Gastrocnemius medialis (tissue), 4 donors: ENCODE measurements around the gene PRL. TPM values are rescaled to one million over a fixed set of nuclear protein-coding genes. Genes with fewer than 3 reads are reported as not detected.

Source experiments
- ATAC-seq, 2 donors: fragments of 150-250 bp; one replicate each; pipeline ENCODE4 v1.9.1; 2016
- DNase-seq, 2 donors: peaks; one replicate each; pipeline ENCODE4 v3.0.0-alpha.2; 2019
- H3K27ac ChIP-seq, 4 donors: fragments of 200-600 bp; sonication (generic); 1 replicate in 1 of 4; 2 replicates in 3 of 4; pipeline ENCODE4 v1.5.1; 2016 to 2018; ENCODE audit warnings: mild to moderate bottlenecking in 2 of 4, moderate library complexity in 1 of 4
- H3K27me3 ChIP-seq, 3 donors: fragments of 200-600 bp; sonication (generic) in 2 of 3; 1 replicate in 1 of 3; 2 replicates in 2 of 3; pipeline versions ENCODE4 v1.5.1 to v1.6.0; 2016 to 2019; ENCODE audit warnings: mild to moderate bottlenecking in 1 of 3, moderate library complexity in 1 of 3
- H3K36me3 ChIP-seq, 2 donors: fragments of 200-600 bp; sonication (generic) in 1 of 2; one replicate each; pipeline ENCODE4 v1.5.1; 2017 to 2018
- H3K4me1 ChIP-seq, 2 donors: fragments of 200-600 bp; sonication (generic) in 1 of 2; one replicate each; pipeline ENCODE4 v1.5.1; 2016 to 2017; ENCODE audit warnings: mild to moderate bottlenecking in 2 of 2
- H3K4me3 ChIP-seq, 4 donors: fragments of 200-600 bp; sonication (generic) in 3 of 4; 1 replicate in 1 of 4; 2 replicates in 3 of 4; pipeline ENCODE4 v1.5.1; 2016 to 2019; ENCODE audit warnings: mild to moderate bottlenecking in 2 of 4
- H3K9me3 ChIP-seq, 3 donors: fragments of 200-600 bp; sonication (generic) in 2 of 3; 1 replicate in 1 of 3; 2 replicates in 2 of 3; pipeline ENCODE4 v1.5.1; 2016 to 2019
- POLR2A ChIP-seq, 2 donors: fragments of 450-650 bp; IDR thresholded peaks; one replicate each; pipeline ENCODE4 v1.6.1; 2017; ENCODE audit warnings: antibody characterized with exemption in 2 of 2, mild to moderate bottlenecking in 2 of 2, moderate library complexity in 2 of 2
- in situ Hi-C, 4 donors: fragments of 200-750 bp; cut with MboI; loops; one replicate each; pipeline versions ENCODE4 v1.15.0 to v1.8.0; 2017; ENCODE audit warnings: low sequenced_read_pairs in 4 of 4
- intact Hi-C: fragments of 100-400 bp; cut with DNase I; formaldehyde crosslinking; loops from one replicate; pipeline ENCODE4 v1.15.1; 2023; ENCODE audit warnings: low total_unique reads
- total RNA-seq, 4 donors: library from RNA; depleted of rRNA; stranded (reverse); fragments of >200 nt; gene quantifications; one replicate each; pipeline versions ENCODE4 v1.1.0 to v1.2.3, GENCODE V29; 2016
- TF ChIP-seq, protein P1 (sequence below), 5 experiments: fragments of 450-650 bp in 3 of 5; fragments of 200-600 bp in 2 of 5; sonication (generic) in 2 of 5; IDR thresholded peaks in 4 of 5; conservative IDR thresholded peaks in 1 of 5; 1 replicate in 4 of 5; 2 replicates in 1 of 5; pipeline ENCODE4 v1.5.1; 2016 to 2019; ENCODE audit warnings: antibody characterized with exemption in 5 of 5, mild to moderate bottlenecking in 3 of 5, moderate library complexity in 3 of 5

The PRL gene
- total RNA-seq, 4 donors from 2014 or later, result not detected

DNA sequence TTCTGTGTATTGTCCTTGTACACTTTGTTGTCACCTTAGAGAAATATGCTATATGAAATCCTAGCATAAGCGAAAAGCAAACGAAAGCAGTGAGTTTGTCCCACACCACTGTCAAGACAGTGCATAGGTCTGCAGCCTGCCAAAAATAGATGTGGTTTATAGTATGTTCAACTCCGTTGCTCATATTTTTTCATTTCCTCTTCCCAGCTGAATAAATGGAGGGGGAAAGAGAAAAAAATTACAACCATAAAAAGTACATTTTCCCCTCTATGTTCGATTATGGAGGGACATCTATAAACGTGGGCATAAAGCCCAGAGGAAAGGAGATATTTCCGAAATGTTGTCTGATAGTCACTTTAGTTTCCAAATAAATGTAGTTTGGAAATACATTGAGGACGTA is 25.8 kb downstream of the PRL start:
- Histone ChIP-seq H3K27ac (no peak overlapping the region), H3K36me3 (no peaks in the 10 kb centered on the region), H3K9me3 (no peaks in the 10 kb centered on the region), H3K4me1 (no peaks in the 10 kb centered on the region), H3K27me3 (no peaks in the 10 kb centered on the region), H3K4me3 (no peak overlapping the region)
- TF ChIP-seq, protein P1, sequence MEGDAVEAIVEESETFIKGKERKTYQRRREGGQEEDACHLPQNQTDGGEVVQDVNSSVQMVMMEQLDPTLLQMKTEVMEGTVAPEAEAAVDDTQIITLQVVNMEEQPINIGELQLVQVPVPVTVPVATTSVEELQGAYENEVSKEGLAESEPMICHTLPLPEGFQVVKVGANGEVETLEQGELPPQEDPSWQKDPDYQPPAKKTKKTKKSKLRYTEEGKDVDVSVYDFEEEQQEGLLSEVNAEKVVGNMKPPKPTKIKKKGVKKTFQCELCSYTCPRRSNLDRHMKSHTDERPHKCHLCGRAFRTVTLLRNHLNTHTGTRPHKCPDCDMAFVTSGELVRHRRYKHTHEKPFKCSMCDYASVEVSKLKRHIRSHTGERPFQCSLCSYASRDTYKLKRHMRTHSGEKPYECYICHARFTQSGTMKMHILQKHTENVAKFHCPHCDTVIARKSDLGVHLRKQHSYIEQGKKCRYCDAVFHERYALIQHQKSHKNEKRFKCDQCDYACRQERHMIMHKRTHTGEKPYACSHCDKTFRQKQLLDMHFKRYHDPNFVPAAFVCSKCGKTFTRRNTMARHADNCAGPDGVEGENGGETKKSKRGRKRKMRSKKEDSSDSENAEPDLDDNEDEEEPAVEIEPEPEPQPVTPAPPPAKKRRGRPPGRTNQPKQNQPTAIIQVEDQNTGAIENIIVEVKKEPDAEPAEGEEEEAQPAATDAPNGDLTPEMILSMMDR (IDR thresholded peaks at IDR 0.05 in 4 of 5, conservative IDR thresholded peaks at IDR 0.05 in 1 of 5), result no peak
- no peak for TF ChIP-seq POLR2A (IDR thresholded peaks at IDR 0.05)
- no peak for ATAC-seq
- in situ Hi-C loops, result no loop called here
- DNase-seq, result no peak
- intact Hi-C loops, result no loop called here

DNA sequence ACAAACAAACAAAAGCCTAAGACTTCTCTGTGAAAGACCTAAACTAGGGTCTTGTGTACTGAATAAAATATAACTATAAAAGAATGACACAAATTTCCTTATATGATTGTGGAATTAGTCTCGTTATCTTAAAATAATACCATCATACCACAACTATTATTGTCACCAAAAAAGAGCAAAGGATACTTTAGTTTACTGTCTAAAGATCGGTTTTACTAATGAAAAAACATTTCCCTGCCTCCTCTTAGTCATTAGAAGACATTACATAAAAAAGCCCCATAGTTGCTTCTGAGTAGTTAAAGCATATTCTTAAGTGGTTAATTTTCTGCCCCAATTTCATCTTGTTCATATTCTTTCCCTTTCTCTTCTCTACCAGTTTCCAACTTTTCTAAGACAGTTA is 33.1 kb downstream of the PRL start:
- H3K27ac ChIP-seq, result no peak overlapping the region
- no peaks in the 10 kb centered on the region for H3K36me3 ChIP-seq
- no peaks in the 10 kb centered on the region for H3K27me3 ChIP-seq
- no peak for ATAC-seq
- TF ChIP-seq POLR2A (IDR thresholded peaks at IDR 0.05), result no peak
- TF ChIP-seq, protein P1 (IDR thresholded peaks at IDR 0.05 in 4 of 5, conservative IDR thresholded peaks at IDR 0.05 in 1 of 5), result no peak
- intact Hi-C loops (no loop called here), in situ Hi-C loops (no loop called here)
- no peaks in the 10 kb centered on the region for H3K4me1 ChIP-seq
- no peak overlapping the region for H3K4me3 ChIP-seq
- DNase-seq, result no peak
- H3K9me3 ChIP-seq, result no peaks in the 10 kb centered on the region

DNA sequence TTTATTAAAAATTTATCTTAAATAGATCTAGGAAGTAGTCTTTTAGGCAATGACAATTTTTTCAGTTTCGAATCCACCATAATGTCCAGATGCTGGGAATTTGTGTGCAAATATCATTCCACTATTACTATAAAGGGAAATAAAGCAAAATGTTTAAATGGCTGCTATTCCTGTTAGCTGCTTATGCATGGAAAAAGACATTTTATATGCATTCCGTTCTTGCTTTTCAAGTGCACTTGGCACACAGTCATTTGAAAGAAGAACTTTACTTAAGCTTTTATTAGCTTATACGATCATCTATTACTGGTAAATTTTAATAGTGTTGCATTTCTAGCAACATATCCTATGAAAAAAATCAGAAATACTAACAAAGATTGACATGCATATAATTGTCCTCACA is 42.0 kb downstream of the PRL start:
- H3K9me3 ChIP-seq, result no peaks in the 10 kb centered on the region
- intact Hi-C loops (no loop called here), in situ Hi-C loops (no loop called here)
- H3K27me3 ChIP-seq, result no peaks in the 10 kb centered on the region
- ATAC-seq (no peak), DNase-seq (no peak)
- TF ChIP-seq, protein P1 (IDR thresholded peaks at IDR 0.05 in 4 of 5, conservative IDR thresholded peaks at IDR 0.05 in 1 of 5), result no peak
- TF ChIP-seq POLR2A (IDR thresholded peaks at IDR 0.05), result no peak
- H3K36me3 ChIP-seq, result no peaks in the 10 kb centered on the region
- H3K27ac ChIP-seq, result no peak overlapping the region
- no peaks in the 10 kb centered on the region for H3K4me1 ChIP-seq
- no peak overlapping the region for H3K4me3 ChIP-seq

DNA sequence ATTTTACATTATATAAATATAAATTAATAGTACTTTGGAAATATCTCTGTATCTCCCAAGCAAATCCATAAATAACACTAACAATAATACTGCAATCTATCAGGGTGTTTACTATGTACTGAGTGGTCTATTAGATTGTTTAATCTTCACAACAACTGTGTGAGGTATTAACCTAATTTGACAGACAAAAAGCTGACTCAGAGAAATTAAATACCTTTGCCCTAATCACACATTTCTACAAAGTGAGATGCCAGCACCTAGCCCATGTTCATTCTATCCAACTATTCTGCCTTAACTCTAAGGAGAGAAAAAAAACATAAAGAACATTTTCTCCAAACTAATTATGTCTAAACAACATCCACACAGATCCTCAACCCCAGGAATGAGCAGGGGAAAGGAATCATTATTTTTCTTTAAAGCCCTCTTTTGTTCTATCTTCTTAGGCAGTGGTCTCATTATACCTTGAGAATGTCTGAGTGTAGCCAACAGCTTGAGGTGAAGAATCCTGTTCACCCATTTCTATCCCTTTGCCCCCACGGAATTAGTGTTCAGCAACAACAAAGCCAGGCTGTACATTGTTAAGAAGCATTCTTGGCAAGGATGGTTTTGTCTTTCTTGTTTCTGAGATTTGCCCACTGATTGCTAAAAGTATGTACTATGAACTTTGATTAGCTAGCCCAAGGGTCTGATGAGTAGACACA is 42.7 kb downstream of the PRL start:
- DNase-seq (no peak), ATAC-seq (no peak)
- no peaks in the 10 kb centered on the region for H3K27me3 ChIP-seq
- H3K4me1 ChIP-seq, result no peaks in the 10 kb centered on the region
- no peak overlapping the region for H3K27ac ChIP-seq
- TF ChIP-seq, protein P1 (IDR thresholded peaks at IDR 0.05 in 4 of 5, conservative IDR thresholded peaks at IDR 0.05 in 1 of 5), result no peak
- no peak for TF ChIP-seq POLR2A (IDR thresholded peaks at IDR 0.05)
- H3K9me3 ChIP-seq, result no peaks in the 10 kb centered on the region
- H3K4me3 ChIP-seq, result no peak overlapping the region
- in situ Hi-C loops, result no loop called here
- intact Hi-C loops, result no loop called here
- H3K36me3 ChIP-seq, result no peaks in the 10 kb centered on the region

DNA sequence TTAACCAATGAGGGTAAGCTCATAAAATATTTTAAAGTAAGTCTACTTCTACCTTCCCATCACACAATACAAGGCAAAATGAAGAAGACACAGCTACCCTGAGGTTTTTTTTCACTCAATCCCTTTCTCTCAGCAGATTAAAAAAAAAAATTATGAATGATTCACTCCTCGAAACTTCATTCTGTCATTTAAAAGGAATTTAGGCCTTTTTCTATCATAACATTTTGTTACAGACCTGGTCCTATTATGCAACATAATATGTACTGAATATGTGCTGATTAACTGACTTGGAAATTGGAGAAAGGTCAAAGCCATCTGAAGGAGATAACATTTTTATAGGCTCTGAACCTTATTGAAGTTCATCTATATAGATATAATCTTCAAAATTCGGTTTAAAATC is 45.5 kb downstream of the PRL start:
- H3K9me3 ChIP-seq, result no peaks in the 10 kb centered on the region
- intact Hi-C loops, result no loop called here
- TF ChIP-seq POLR2A (IDR thresholded peaks at IDR 0.05), result no peak
- TF ChIP-seq, protein P1 (IDR thresholded peaks at IDR 0.05 in 4 of 5, conservative IDR thresholded peaks at IDR 0.05 in 1 of 5), result no peak
- H3K27me3 ChIP-seq, result no peaks in the 10 kb centered on the region
- ATAC-seq (peak in 1 of 2 donors; percentile 60), DNase-seq (no peak)
- no peaks in the 10 kb centered on the region for H3K36me3 ChIP-seq
- in situ Hi-C loops, result no loop called here
- H3K27ac ChIP-seq, result no peak overlapping the region
- no peak overlapping the region for H3K4me3 ChIP-seq
- no peaks in the 10 kb centered on the region for H3K4me1 ChIP-seq
